ELF-1 (cell line): ENCODE data around the gene RBM20.

Source experiments
- DNase-seq: peaks from one replicate; pipeline ENCODE4 v3.0.0-alpha.2; 2016; ENCODE audit warnings: low read depth, low spot score

Gene RBM20

GRCh38 chr10:110735620-110736027, 91.5 kb downstream of the RBM20 start:
- DNase-seq, result no peak

DNA sequence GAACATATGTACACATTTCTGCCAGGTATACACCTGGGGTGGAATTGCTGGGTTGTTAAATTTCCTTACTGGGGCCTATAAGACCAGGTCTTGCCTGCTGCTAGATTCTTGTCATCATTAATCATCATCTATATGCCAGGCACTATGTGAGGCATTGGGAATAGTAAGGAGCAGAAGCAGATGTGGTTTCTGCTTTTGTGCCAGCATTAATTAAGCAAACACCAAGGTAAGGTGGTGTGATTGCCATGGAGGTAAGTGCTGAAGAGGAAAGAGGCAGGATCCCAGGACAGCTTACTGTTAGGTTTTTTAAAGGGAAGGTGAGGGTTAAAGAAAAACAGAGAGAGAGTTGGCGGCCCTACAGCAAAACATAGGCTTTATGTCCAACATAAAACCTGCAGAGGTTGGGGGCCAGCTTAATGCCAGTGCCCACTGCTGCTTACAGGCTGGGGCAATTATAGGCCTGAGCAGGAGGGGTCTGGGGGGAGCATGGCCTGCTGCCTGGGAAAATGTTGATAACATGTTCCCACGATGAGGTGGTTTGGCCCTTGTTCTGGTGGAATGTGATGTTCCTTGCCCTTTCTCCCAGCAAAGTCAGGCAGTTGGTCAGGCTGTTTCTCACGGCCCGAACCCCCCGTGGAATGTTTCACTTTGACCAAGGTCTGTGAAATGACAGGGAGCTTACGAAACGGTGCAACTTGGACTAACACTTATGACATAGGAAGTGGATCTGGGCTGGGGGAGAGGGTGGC, 93.9 kb downstream of the RBM20 start:
- DNase-seq, result peak; percentile 53

DNA sequence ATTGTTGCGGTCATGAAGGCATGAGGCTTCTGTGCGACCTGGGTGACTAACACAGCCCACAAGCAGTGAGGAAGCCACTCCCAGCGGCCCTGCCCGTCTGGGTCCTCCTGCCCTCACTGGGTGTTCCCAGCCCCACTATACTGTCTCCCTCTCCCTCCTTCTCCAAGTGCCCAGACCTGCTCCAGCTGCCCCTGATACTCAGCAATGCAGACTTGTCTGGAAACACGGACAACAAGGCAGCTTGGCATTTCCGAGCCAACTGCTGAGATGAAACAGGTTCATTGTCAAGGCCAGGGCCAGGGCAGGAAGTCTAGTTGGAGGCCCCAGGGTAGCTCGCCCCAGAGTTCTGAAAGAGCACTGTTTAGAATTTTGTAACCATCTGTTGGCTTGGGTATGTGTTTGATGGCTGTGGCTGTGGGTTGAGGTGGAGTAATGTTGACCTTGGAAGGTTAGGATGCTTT, 95.7 kb downstream of the RBM20 start:
- DNase-seq, result no peak

GRCh38 chr10:110742801-110743200, 98.7 kb downstream of the RBM20 start:
- no peak for DNase-seq

GRCh38 chr10:110744782-110745181, 100.6 kb downstream of the RBM20 start:
- no peak for DNase-seq

- DNase-seq, result peak; percentile 76
Measured at GRCh38 chr10:110746254-110746826, 102.2 kb downstream of the RBM20 start.

DNA sequence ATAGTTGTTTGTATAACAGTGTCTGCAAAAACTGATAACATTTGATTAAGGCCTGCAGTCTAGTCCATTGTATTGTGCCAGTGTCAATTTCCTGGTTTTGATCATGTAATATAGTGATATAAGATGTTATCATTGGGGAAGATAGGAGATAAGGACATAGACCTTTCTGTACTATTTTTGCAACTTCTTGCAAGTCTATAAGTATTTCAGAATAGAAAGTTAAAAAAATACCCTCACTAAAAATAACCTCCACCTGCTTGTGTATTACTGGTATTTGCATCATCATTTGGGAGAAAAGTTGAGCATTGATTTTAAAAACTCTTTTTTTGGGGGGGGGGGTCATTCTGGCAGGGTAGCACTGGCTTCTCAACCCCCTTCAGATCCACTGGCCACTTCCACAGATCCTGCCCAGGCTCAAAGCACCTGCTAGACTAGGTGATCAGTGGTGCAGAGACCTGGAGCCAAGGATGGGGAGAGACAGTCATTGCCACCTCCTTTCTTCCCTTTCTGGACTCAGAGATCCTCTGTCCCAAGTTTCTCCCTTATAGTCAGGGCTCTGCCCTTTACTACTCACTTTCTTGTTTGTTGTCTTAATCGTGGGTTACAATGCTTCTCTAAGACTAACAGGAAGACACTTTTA, 103.0 kb downstream of the RBM20 start:
- no peak for DNase-seq

DNA sequence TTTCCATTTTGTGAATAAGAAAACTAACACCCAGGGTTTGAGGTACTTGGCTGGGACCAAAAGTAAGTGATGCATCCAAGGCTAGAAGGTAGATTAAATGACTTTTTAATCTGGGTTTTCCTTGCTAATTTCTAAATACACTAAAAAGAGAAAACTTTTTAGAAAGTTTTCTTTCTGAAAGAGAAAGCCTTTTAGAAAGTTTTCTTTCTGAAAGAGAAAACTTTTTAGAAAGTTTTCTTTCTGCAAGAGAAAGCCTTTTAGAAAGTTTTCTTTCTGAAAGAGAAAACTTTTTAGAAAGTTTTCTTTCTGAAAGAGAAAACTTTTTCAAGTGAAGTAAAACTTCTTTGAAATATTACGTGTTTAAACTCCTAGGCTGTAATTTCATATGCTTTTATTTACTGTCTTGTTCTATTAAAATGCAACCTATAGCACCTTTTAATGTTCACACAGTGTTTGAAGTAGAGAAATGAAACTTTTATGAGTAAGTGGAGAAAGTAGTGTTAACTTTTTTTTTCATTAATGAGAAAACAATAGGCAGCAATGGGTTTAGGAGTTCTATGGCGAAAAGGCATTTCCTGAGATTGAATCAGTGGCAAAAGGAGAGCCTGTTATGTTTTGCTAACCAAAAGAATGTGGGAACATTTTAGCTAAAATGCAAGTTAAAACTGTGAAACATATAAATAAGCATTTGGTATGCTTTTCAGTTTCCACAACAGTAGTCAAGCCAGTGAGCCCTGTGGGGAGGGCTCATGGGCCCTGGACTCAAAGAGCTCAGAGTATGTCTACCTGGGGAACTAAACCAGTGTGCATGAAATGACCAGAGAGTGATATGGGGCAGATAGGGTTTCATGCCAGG, 103.7 kb downstream of the RBM20 start:
- no peak for DNase-seq

GRCh38 chr10:110748970-110749369, 104.8 kb downstream of the RBM20 start:
- no peak for DNase-seq

- no peak for DNase-seq
Measured at GRCh38 chr10:110750931-110751330, 106.8 kb downstream of the RBM20 start.

DNA sequence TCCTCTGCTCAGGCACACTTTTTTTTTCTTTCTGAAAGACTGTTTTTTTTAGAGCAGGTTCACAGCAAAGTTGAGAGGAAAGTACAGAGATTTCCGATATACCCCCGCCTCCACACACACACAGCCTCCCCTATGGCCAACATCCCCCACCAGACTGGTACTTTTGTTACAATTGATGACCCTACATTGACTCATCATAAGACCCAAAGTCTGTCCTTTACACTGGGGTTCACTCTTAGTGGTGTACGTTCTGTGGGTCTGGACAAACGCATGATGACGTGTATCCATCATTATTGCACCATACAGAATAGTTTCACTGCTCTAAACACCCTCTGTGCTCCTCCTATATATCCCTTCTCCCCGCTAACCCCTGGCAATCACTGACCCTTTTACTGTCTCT, 107.7 kb downstream of the RBM20 start:
- no peak for DNase-seq

- no peak for DNase-seq
Measured at GRCh38 chr10:110753462-110753861, 109.3 kb downstream of the RBM20 start.

DNA sequence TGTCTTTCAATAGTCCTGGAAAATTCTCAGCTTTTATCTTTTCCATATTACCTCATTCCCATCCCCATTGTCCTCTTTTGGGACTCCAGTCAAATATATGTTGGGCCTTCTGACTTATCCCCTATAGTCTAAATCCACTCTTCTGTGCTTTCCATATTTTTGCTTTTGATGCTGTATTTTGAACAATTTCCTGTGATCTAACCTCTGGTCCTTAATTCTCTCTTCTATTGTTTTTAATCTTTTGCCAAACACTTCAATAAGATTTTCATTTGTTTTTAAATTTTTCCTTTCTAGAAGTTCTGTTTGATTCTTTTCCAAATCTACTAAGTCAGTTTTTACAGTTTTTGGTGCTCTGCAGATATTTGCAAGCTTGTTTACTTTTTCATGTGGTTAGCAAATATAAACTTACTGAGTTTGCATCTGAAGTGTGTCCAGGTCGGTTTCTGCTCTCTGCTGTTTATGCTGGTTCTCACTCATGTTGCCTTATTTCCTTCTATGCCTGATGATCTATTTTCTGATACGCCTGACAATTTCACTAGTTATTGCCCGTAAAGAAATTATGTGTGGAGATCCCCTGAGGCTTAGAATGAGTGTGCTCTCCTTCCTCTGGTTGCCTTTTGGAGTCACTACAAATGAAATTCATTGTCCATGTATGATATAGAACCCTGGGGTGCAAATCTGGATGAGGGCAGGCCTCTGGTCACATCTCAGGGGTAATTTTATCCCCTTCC, 110.4 kb downstream of the RBM20 start:
- no peak for DNase-seq

DNA sequence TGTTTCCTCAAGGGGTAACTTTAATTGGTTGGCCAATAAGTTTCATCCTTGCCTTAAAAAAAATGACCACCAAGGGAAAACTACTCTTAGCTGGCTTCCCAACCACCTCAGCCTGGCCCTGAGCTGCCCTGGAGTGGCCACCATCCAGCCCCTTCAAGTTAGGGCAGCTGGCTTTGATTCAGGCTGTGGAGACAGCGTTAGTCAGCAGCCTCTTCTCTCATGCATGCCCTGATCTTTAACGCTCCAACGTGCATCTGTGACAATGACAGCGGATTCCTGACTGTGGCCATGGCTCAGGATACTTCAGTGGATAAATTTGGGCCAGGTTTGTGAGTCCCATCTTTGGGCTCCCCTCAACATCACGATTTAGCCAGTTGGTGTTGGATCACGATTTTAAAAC, 111.6 kb downstream of the RBM20 start:
- no peak for DNase-seq

- DNase-seq, result no peak
Measured at GRCh38 chr10:110756876-110757275, 112.7 kb downstream of the RBM20 start.

GRCh38 chr10:110757586-110757985, 113.5 kb downstream of the RBM20 start:
- no peak for DNase-seq

DNA sequence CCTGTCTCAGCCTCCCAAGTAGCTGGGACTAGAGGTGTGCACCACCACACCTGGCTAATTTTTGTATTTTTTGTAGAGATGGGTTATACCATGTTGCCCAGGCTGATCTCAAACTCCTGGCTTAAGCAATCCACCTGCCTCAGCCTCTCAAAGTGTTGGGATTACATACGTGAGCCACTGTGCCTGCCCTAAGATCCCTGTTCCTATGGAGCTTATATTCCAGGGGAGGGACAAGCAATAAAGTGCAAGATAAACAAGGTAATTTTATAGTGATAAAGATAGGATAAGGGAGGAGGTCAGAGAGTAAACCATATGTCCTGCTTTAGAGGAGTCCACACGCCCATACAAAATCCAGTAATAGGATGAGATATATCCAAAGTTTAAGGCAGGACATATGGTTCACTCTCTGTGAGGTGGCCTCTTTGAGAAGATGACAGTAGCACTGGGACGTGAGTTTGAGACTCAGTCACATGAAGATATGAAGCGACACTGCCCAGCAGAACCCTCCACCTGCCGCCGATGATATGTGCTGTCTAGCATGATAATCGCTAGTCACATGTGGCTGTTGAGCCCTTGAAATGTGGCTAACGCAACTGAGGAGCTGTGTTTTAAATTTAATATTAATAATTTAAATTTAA, 114.1 kb downstream of the RBM20 start:
- no peak for DNase-seq

DNA sequence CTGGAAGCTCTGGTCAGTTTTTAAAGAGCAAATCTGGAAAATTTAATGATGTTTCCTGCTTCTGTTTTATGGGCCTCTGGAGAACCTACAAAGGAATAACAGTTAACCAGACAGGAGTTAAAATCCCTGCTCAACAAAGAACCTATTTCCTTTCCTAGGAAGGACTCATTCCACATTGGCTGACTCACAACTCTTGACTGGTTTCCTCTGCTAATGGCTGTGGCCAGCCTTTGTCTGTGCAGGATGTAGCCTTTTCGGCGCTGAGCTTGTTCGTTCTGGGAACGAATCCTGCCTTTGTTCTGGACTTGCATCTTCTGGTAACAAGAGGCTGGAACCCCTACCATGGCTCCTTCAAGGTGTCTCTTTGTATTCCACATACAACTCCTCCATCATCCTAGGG, 114.8 kb downstream of the RBM20 start:
- peak; percentile 32 for DNase-seq

GRCh38 chr10:110759523-110759922, 115.4 kb downstream of the RBM20 start:
- no peak for DNase-seq

DNA sequence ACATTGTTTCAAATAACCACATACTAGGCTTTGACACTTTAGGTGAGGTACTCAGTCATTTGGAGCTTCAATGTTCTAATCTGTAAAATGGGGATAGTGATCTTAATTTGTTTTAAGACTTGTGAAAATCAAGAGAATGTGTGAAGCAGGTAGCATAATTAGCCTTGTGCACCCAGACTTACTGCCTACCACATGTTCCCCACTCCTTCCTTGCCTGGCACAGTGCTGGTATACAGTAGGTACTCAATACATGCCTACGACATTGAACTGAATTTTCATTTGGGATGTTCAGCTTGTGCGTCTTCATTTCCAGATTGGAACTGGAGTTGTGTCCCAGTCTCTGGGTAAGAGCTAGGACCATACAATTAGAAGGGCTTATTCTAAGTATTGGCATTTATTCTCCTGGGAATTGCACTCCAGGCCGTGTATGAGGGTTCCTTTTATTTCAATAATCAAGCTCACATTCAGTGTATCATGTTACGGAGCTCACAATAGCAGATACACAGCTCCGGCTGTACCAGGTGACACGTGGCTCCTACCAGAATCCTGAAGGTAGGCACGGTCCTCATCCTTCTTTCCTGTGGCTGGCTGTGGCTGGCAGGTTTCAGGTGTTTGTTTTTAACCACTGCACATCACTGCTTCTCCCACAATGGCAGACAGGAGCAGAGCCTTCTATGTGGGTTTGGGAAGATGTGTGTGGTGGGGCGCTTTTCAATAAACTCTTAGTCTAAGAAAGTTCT, 118.1 kb downstream of the RBM20 start:
- no peak for DNase-seq
